ENCODE data around the gene PLEKHJ1.

DNA sequence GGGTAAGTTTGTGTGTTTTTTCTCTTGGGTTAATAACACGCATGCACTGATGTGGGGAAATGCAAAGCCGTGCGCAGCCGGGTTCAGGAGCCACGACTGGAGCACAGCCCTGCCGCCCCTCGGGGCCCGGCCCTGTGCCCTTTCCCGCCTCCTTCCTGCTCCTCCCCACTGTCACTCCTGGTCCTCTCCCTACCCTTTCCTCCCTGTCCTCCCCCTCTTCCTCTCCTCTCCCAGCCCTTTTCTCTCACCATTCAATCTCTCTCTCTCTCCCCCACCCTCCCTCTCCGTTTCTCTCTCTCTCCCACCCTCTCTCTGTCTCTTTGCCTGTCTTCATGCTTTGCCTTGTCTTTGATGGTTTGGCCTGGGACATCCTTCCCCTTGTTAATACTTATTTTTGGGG, 27.2 kb downstream of the PLEKHJ1 start:
- TF ChIP-seq POLR2A (IDR thresholded peaks at IDR 0.05), result no peak
- TF ChIP-seq, protein P1, sequence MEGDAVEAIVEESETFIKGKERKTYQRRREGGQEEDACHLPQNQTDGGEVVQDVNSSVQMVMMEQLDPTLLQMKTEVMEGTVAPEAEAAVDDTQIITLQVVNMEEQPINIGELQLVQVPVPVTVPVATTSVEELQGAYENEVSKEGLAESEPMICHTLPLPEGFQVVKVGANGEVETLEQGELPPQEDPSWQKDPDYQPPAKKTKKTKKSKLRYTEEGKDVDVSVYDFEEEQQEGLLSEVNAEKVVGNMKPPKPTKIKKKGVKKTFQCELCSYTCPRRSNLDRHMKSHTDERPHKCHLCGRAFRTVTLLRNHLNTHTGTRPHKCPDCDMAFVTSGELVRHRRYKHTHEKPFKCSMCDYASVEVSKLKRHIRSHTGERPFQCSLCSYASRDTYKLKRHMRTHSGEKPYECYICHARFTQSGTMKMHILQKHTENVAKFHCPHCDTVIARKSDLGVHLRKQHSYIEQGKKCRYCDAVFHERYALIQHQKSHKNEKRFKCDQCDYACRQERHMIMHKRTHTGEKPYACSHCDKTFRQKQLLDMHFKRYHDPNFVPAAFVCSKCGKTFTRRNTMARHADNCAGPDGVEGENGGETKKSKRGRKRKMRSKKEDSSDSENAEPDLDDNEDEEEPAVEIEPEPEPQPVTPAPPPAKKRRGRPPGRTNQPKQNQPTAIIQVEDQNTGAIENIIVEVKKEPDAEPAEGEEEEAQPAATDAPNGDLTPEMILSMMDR (IDR thresholded peaks at IDR 0.05), result no peak
